HG03135 (cell line): ENCODE data around the gene ERC2.
"Not testable (repeated sequence)": the region's sequence is repeated elsewhere in the genome, so short reads cannot be mapped to it uniquely, and the experiment has no call there.

Source experiments
- ATAC-seq: cut with Tn5 transposase; IDR thresholded peaks from one replicate; pipeline ENCODE4 v1.9.1; 2021; ENCODE audit warnings: mild to moderate bottlenecking, moderate library complexity; ENCODE audit not compliant: unreplicated experiment

Gene ERC2

DNA sequence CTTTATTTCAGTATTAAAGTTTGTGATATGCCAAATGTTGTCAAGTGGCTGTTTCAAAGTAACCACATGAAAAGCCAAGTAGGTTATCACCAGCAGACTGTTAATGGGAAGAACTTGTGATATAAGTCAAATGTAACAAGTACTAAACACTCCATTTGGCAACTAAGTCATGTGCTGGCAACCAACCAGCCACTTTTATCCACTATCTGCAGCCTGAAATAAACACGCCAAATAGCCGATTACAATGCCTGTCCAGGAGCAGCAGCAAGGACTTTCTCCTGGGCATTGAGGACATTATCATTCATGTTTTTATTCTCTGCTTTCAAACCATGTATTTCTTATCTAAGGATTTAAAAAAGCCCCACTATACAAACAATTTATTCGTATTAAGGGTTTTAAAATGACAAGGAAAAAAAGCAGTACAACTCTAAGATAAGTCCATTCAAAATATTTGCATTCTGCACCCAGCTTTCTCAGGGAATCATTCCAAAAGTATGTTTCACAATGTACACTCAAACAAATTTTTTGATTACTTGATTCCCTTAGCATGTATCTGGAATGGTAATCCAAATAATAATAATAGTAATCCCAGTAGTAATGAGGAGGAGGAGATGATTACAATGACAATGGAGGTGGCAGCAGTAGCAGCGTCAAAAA lies 448.6 kb downstream of the ERC2 start:
- no peak for ATAC-seq

DNA sequence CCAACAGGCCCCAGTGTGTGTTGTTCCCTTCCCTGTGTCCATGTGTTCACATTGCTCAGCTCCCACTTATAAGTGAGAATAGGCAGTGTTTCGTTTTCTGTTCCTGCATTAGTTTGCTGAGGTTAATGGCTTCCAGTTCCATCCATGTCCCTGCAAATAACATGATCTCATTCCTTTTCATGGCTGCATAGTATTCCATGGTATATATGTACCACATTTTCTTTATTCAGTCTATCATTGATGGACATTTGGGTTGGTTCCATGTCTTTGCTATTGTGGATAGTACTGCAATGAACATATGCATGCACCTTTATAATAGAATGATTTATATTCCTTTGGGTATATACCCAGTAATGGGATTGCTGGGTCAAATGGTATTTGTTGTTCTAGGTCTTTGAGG lies 452.9 kb downstream of the ERC2 start:
- ATAC-seq: not testable (repeated sequence)

DNA sequence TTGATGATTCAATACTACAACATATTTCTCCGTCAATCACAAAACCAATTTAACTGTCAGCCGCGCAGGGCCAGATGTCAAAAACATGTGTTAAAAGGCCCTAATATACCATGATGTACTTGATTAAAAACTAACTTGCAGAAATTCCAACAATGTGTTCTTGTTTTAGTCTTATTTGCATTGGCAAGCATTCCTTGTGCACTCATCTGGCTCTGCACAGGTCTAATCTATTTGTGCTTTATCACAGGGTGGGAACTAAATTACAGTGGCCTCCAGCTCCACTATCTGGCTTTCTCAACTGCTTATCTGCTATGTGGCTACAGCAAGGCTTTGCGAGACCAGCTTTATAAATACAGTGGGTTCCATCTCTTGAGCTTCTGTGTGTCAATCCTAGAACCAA lies 455.5 kb downstream of the ERC2 start:
- no peak for ATAC-seq

- no peak for ATAC-seq
Observed at GRCh38 chr3:56005196-56005805, 463.0 kb downstream of the ERC2 start.

GRCh38 chr3:56003129-56003528 lies 465.1 kb downstream of the ERC2 start:
- ATAC-seq: no peak

DNA sequence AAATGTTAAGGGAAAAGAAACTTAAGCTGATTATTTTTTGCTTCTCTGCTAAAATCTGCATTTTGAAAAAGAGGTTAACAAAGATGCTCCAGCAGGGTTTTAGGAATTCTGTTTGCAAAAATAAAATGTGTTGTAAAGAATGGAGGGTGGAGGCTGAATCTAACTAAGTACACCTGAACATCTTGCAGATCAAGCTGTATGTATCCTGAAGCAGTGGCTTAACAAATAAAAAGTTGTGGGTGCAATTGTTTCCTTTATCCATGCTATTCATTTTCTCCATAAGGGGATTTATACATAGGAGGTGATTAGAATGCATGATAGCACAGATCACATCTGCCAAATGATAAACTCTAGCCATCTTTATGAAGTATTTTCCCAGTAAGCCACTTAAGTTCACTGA lies 466.3 kb downstream of the ERC2 start:
- no peak for ATAC-seq

- ATAC-seq: no peak
Observed at GRCh38 chr3:56001537-56001936, 466.7 kb downstream of the ERC2 start.

DNA sequence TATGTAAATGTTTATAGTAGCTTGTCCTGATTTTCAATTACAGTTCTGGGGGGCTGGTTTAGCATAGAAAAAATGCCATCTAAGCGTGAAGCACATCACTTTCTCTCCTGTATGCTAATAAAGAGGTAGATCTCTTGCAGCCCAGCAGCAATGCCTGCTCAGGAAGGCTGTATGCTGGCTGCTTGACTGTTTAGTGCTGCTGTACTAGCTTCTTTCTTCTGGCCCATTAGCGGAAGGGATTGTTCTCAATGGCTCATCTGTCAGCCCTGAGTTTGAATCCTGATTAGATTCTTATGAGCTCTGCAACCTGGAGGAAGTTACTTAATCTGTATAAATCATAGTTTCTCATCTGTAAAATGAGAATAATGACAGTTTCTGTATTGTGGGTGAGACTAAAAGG lies 478.9 kb downstream of the ERC2 start:
- ATAC-seq: no peak

DNA sequence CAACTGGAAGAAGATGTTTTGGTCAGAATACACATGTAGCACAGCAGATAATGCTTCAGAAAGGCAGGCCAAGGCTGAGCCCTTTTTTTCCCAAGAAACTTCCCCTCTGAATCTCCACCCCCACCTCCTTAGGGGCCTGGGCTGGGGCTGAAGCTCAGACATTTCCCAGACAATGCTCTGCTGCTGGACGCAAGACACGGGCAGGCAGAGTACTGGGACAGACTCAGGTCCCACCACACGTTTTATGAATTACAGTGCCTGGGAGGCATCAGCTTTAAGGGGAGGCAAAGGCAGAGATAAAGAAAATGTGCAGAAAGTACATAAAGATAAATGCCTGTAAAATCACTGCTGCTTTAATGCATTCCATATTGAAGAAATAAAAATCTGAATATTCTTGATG lies 479.4 kb downstream of the ERC2 start:
- ATAC-seq: no peak

DNA sequence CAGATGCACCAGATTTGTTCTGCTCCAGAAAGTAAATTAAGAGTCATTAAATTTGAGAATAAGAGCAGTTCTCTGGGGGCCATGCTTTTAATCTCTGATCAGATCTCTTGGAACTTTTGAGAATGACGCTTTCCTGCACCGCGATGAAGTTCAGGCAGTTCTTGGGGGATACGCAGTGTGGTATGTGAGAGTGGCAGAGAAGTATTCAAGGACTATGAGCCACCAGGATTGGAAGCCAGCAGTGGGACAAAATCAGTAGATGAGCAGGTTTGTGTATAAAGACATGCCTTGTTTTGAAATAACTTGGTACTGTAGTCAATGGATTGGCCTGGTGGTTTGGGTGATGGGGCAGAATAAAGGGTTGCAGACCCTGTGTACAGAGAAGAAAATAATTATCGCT lies 483.6 kb downstream of the ERC2 start:
- ATAC-seq: no peak

DNA sequence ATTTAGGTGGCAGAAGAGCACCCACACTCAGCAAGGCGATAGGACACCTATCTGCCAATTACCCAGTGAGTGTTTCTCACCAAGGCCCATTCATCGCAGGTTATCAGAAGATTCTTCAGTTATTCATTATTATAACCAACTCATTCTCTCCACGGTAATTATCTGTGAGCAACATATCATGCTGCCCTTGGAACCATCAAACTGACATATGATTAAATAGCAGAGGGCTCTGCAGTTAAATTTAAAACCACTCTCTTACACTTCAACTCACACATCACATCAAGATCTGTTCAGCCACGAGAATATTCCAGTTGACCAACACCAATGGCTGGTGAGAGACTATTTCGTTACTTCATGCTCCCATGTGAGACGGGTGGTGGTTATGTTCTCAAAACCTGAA lies 489.3 kb downstream of the ERC2 start:
- ATAC-seq: no peak

DNA sequence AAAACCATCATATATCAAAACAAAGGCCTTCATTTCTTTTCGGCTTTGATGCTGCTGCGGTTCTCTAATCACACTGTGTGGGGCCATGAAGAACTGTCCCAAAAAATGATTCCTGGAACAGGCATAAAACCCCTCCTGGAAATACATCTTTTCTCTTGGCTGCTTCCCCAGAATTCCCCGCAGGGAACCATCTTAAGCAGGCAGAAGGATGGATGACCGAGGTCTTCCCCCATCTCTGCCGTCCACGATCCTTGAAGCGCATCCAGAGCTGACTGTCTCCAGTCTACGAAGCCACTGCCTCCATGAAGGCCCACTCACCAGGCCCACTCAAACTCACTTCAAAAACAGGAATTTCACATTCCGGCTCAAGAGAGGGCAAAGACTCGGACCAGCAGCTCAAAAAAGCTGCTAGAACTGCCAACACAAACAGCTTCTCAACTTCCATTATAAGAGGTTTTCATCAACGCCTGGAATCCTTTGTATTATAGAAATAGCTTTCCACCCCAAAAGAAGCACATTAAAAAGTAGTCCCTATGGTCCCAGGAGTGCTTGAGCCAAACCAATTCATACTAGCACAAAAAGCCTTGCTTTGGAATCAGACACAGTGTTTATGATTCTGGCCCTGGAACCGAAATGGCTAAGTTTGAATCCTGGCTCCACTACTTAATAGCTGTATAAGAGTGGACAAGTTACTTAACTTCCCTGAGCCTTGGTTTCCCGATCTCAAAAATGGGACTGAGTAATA lies 493.7 kb downstream of the ERC2 start:
- no peak for ATAC-seq

GRCh38 chr3:55969634-55970033 lies 498.6 kb downstream of the ERC2 start:
- ATAC-seq: no peak

- no peak for ATAC-seq
Observed at GRCh38 chr3:55968331-55968730, 499.9 kb downstream of the ERC2 start.

DNA sequence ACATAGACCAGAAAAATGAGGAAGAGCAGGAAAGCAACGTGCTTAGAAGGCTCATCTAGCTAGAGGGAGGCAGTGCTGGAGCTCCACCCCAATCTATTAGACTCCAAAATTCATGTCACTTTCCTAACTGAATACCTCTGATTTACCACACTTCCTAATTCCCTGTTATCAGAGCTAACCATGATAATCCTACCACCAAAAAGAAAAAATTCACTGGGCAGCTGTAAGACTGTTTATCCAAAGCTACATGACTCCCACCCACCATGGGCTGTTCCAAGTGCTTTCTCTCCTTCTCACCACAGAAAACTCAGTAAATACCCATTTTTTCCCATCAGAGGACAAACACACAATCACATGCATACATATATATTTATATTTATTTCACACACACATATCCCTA lies 501.7 kb downstream of the ERC2 start:
- ATAC-seq: no peak

DNA sequence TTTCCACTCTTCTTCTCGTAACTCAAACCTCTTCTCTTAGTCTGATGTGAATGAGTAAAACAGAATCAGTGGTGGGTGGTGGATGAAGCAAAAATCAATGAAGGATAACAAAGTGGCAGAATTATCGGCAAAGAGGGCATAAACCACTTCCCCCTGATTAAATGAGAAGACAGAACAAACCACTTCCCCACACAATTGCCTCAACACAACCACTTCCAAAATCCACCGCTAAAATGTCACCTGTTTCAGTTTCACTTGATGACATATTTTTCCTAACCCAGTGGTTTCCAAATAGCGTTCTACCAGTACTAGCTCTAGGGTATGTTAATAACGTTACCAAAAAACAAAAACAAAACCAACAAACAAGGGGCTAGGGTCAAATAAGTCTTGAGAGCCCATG lies 502.5 kb downstream of the ERC2 start:
- no peak for ATAC-seq

DNA sequence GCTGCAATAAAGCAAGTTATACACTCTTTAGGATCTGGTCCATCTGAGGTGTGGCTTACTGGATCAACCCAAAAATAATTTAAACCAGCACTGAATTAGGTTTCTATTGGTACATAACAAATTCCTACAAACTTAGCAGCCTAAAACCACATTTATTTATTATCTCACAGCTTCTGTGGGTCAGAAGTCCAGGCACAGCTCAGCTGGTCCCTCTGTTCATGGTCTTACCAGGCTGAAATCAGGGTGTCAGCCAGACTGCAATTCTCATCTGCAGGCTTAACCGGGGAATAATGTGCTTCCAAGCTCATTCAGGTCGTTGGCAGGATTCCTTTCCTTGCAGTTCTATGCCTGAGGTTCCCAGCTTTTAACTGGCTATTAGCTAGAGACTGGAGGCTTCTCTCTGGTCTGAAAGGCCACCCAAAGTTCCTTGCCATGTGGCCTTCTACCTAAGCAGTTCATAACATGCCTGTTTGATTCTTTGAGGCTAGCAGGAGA lies 503.7 kb downstream of the ERC2 start:
- no peak for ATAC-seq

DNA sequence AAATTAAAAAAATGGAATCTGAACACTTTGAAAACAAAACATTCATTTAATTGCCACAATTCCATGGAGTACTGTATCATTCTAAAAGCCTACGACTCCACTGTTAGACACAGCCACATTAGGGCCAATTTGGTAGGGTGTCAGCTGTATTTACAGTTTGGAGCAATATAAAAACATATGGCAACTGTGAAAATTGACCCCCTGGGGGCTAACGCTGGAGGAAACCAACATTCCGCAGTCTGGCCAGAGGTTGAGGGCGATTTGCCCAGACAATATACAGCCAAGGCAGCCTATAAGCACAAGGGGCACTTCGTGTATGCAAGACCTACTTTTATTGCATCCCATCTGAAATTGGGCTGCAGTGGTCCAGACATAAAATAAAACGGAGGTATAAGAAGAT lies 504.7 kb downstream of the ERC2 start:
- no peak for ATAC-seq

- no peak for ATAC-seq
Observed at GRCh38 chr3:55959471-55960080, 508.7 kb downstream of the ERC2 start.

DNA sequence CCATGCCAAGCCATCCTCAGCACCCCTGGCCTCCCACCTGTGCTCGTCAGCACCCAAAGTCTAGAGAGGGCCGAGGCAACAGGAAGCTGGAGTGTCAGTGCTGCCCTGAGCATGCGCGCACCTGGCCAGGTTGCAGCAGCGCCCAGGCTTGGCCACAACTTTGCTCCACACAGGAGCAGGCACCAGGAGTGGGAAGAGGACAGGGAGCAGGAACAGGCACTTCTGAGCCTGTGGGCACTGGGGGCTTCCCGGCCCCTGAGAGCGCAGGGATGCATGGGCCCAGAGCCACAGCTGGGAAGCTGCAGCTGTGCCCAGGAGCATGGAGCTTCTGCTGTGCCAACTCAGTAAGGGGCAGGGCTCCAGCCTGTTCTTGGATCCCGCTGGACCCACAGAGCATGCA lies 509.7 kb downstream of the ERC2 start:
- no peak for ATAC-seq

GRCh38 chr3:55955891-55956477 lies 512.3 kb downstream of the ERC2 start:
- ATAC-seq: no peak
